Nephron progenitor cell (in vitro differentiated cells): ENCODE measurements around the gene NSD2.
A peak's percentile ranks its signal among the peaks of the same experiment; 100 is the strongest.

Experiments
- DNase-seq: peaks from one replicate; pipeline ENCODE4 v3.0.0; 2021
- H3K27ac Mint-ChIP-seq: 2 replicates; pipeline ENCODE4 v1.8.0; 2021; ENCODE audit warnings: mild to moderate bottlenecking, moderate library complexity, mixed read lengths
- H3K27me3 Mint-ChIP-seq: 2 replicates; pipeline ENCODE4 v1.8.0; 2021; ENCODE audit warnings: mild to moderate bottlenecking, low read depth, mixed read lengths; ENCODE audit not compliant: poor library complexity
- H3K36me3 Mint-ChIP-seq: 2 replicates; pipeline ENCODE4 v1.8.0; 2021; ENCODE audit warnings: low read depth, mixed read lengths
- H3K4me1 Mint-ChIP-seq: 2 replicates; pipeline ENCODE4 v1.8.0; 2021; ENCODE audit warnings: mixed read lengths
- H3K4me3 Mint-ChIP-seq: 2 replicates; pipeline ENCODE4 v1.8.0; 2021; ENCODE audit warnings: mild to moderate bottlenecking, moderate library complexity, mixed read lengths
- H3K9me3 Mint-ChIP-seq: 2 replicates; pipeline ENCODE4 v1.8.0; 2021; ENCODE audit warnings: mild to moderate bottlenecking, moderate library complexity, mixed read lengths
- CTCF ChIP-seq: fragments of 200-600 bp; sonication (generic); IDR thresholded peaks from 2 replicates; pipeline ENCODE4 v1.5.0; 2021; ENCODE audit warnings: antibody characterized with exemption

Gene NSD2

GRCh38 chr4:1933700-1934099, 62.5 kb downstream of the NSD2 start:
- Mint-ChIP-seq H3K9me3 (no peaks in the 10 kb centered on the region), H3K4me3 (no peak overlapping the region), H3K4me1 (peaks cover 6% of the 10 kb centered on the region), H3K27me3 (peaks cover 2% of the 10 kb centered on the region), H3K27ac (peak overlapping the region; percentile 54), H3K36me3 (peaks cover 38% of the 10 kb centered on the region)
- DNase-seq, result no peak
- TF ChIP-seq CTCF, result no peak

- Mint-ChIP-seq H3K9me3 (no peaks in the 10 kb centered on the region), H3K36me3 (peaks cover 37% of the 10 kb centered on the region), H3K4me1 (peaks cover 22% of the 10 kb centered on the region), H3K27ac (no peak overlapping the region), H3K4me3 (no peak overlapping the region), H3K27me3 (no peaks in the 10 kb centered on the region)
- TF ChIP-seq CTCF, result no peak
- no peak for DNase-seq
Measured at GRCh38 chr4:1937550-1937949, 66.4 kb downstream of the NSD2 start.

GRCh38 chr4:1938027-1938426, 66.8 kb downstream of the NSD2 start:
- peaks cover 22% of the 10 kb centered on the region for H3K4me1 Mint-ChIP-seq
- H3K9me3 Mint-ChIP-seq, result no peaks in the 10 kb centered on the region
- TF ChIP-seq CTCF, result no peak
- no peak overlapping the region for H3K4me3 Mint-ChIP-seq
- no peaks in the 10 kb centered on the region for H3K27me3 Mint-ChIP-seq
- H3K36me3 Mint-ChIP-seq, result peaks cover 42% of the 10 kb centered on the region
- H3K27ac Mint-ChIP-seq, result no peak overlapping the region
- DNase-seq, result no peak

GRCh38 chr4:1939664-1940509, 68.7 kb downstream of the NSD2 start:
- Mint-ChIP-seq H3K4me3 (no peak overlapping the region), H3K27me3 (no peaks in the 10 kb centered on the region), H3K4me1 (peaks cover 28% of the 10 kb centered on the region), H3K27ac (peak overlapping the region; percentile 86), H3K9me3 (no peaks in the 10 kb centered on the region), H3K36me3 (peaks cover 49% of the 10 kb centered on the region)
- TF ChIP-seq CTCF, result no peak
- no peak for DNase-seq

- Mint-ChIP-seq H3K4me3 (no peak overlapping the region), H3K27ac (peak overlapping the region; percentile 86), H3K4me1 (peaks cover 35% of the 10 kb centered on the region), H3K27me3 (no peaks in the 10 kb centered on the region), H3K9me3 (no peaks in the 10 kb centered on the region), H3K36me3 (peaks cover 52% of the 10 kb centered on the region)
- TF ChIP-seq CTCF, result no peak
- no peak for DNase-seq
Measured at GRCh38 chr4:1940566-1940965, 69.4 kb downstream of the NSD2 start.

GRCh38 chr4:1943928-1944327, 72.7 kb downstream of the NSD2 start:
- H3K4me3 Mint-ChIP-seq, result no peak overlapping the region
- H3K36me3 Mint-ChIP-seq, result peaks cover 69% of the 10 kb centered on the region
- peaks cover 6% of the 10 kb centered on the region for H3K27me3 Mint-ChIP-seq
- no peak for TF ChIP-seq CTCF
- no peaks in the 10 kb centered on the region for H3K9me3 Mint-ChIP-seq
- peaks cover 31% of the 10 kb centered on the region for H3K4me1 Mint-ChIP-seq
- no peak overlapping the region for H3K27ac Mint-ChIP-seq
- no peak for DNase-seq
